Sigmoid colon (tissue), 7 donors: ENCODE results near the gene ANKRD13D. TPM values are rescaled to one million over a fixed set of nuclear protein-coding genes. Genes with fewer than 3 reads are reported as not detected.

ENCODE experiments used
- DNase-seq: peaks from one replicate; pipeline ENCODE4 v3.0.0-alpha.2; 2019
- H3K27ac ChIP-seq, 4 donors: fragments of 200-600 bp; sonication (generic); one replicate each; pipeline ENCODE4 v1.5.1; 2016 to 2019; ENCODE audit warnings: mild to moderate bottlenecking in 1 of 4
- H3K27me3 ChIP-seq, 3 donors: fragments of 200-600 bp; sonication (generic); one replicate each; pipeline ENCODE4 v1.5.1; 2019; ENCODE audit warnings: mild to moderate bottlenecking in 1 of 3
- H3K36me3 ChIP-seq, 4 donors: fragments of 200-600 bp; sonication (generic); one replicate each; pipeline ENCODE4 v1.5.1; 2016 to 2019
- H3K4me1 ChIP-seq, 4 donors: fragments of 200-600 bp; sonication (generic); one replicate each; pipeline ENCODE4 v1.5.1; 2017 to 2019
- H3K4me3 ChIP-seq, 4 donors: fragments of 200-600 bp; sonication (generic); one replicate each; pipeline ENCODE4 v1.5.1; 2017 to 2019; ENCODE audit warnings: mild to moderate bottlenecking in 2 of 4, moderate library complexity in 1 of 4
- H3K9me3 ChIP-seq, 4 donors: fragments of 200-600 bp in 3 of 4; sonication (generic) in 3 of 4; one replicate each; pipeline versions ENCODE4 v1.5.1 to v1.6.1; 2013 to 2019
- CTCF ChIP-seq, 4 experiments: fragments of 450-650 bp in 3 of 4; fragments of 200-600 bp in 1 of 4; IDR thresholded peaks; one replicate each; pipeline ENCODE4 v1.5.1; 2016 to 2019; ENCODE audit warnings: antibody characterized with exemption in 4 of 4, mild to moderate bottlenecking in 3 of 4, moderate library complexity in 2 of 4
- EP300 ChIP-seq, 4 donors: sonication (generic); formaldehyde crosslinking; IDR thresholded peaks; one replicate each; pipeline ENCODE4 v1.6.1; 2017; ENCODE audit warnings: antibody characterized with exemption in 4 of 4
- POLR2A ChIP-seq, 2 donors: fragments of 450-650 bp; IDR thresholded peaks; one replicate each; pipeline ENCODE4 v1.6.1; 2016; ENCODE audit warnings: antibody characterized with exemption in 2 of 2, mild to moderate bottlenecking in 2 of 2, moderate library complexity in 2 of 2
- POLR2AphosphoS5 ChIP-seq, 4 donors: sonication (generic); formaldehyde crosslinking; IDR thresholded peaks; one replicate each; pipeline ENCODE4 v1.6.1; 2017; ENCODE audit warnings: antibody characterized with exemption in 4 of 4
- WGBS, 2 donors: extraction: QIAGEN DNeasy Blood & Tissue Kit; methylation state at CpG; one replicate each; pipeline ENCODE4 v1.1.7; 2013; 5-methylcytosine and 5-hydroxymethylcytosine counted together
- intact Hi-C: fragments of 100-400 bp; cut with DNase I; formaldehyde crosslinking; loops from one replicate; pipeline ENCODE4 v1.15.1; 2023
- polyA plus RNA-seq, 3 donors: library from polyadenylated mRNA; stranded (reverse); fragments of 200-250 nt; gene quantifications; one replicate each; pipeline ENCODE4 v1.2.3, GENCODE V29; 2013
- total RNA-seq, 4 donors: library from RNA; depleted of rRNA; stranded (reverse); fragments of >200 nt; gene quantifications; one replicate each; pipeline ENCODE4 v1.1.0, GENCODE V29; 2016
- donor health status: healthy with polysubstance abuse.
- donor health status: Bipolar disorder and iron deficiency.
- donor health status: healthy.

The ANKRD13D gene
- total and polyA plus RNA-seq, 7 donors = 9.0 to 45.7 (median 24.0) TPM

DNA sequence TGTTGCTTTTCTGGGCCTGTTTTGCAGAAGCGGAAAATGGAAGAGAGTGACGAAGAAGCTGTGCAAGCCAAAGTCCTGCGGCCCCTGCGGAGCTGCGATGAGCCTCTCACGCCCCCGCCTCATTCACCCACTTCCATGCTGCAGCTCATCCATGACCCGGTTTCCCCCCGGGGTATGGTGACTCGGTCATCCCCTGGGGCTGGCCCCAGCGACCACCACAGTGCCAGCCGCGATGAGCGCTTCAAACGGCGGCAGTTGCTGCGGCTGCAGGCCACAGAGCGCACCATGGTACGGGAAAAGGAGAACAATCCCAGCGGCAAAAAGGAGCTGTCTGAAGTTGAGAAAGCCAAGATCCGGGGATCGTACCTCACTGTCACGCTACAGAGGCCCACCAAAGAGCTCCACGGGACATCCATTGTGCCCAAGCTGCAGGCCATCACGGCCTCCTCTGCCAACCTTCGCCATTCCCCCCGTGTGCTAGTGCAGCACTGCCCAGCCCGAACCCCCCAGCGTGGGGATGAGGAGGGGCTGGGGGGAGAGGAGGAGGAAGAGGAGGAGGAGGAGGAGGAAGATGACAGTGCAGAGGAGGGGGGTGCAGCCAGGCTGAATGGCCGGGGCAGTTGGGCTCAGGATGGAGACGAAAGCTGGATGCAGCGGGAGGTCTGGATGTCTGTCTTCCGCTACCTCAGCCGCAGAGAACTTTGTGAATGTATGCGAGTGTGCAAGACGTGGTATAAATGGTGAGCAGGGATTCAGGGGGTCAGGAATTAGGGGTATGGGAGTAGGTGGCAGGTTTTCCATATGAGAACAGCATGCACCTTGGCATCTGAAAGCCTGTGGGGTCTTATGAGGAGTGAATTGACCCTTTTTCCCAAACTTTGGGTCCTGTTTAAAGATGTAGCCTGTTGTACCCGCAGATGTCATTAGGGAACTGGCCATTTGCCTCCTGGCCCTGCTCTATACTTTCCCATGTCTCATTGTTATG, 38.8 kb upstream of the ANKRD13D start:
- intact Hi-C loops = no loop called here
- no peak overlapping the region for H3K4me3 ChIP-seq
- no peak overlapping the region for H3K27ac ChIP-seq
- DNase-seq = no peak
- H3K36me3 ChIP-seq = peaks cover 56 to 98% (median 87%) of the 10 kb centered on the region in 4 donors
- peaks cover 0 to 7% (median 0%) of the 10 kb centered on the region in 4 donors for H3K4me1 ChIP-seq
- WGBS, 2 donors = 95% methylated on average over 37 of the region's 37 CpGs
- no peaks in the 10 kb centered on the region for H3K9me3 ChIP-seq
- H3K27me3 ChIP-seq = no peaks in the 10 kb centered on the region
- TF ChIP-seq EP300 (IDR thresholded peaks at IDR 0.05) = no peak
- TF ChIP-seq POLR2A (IDR thresholded peaks at IDR 0.05) = no peak
- TF ChIP-seq CTCF (IDR thresholded peaks at IDR 0.05) = no peak
- TF ChIP-seq POLR2AphosphoS5 (IDR thresholded peaks at IDR 0.05) = no peak

GRCh38 chr11:67251841-67252240, 37.3 kb upstream of the ANKRD13D start:
- H3K4me3 ChIP-seq = no peak overlapping the region
- H3K27me3 ChIP-seq = no peaks in the 10 kb centered on the region
- no peak overlapping the region for H3K27ac ChIP-seq
- H3K9me3 ChIP-seq = no peaks in the 10 kb centered on the region
- WGBS, 2 donors = 76 to 79% methylated on average over 1 of the region's 1 CpG
- peaks cover 54 to 99% (median 85%) of the 10 kb centered on the region in 4 donors for H3K36me3 ChIP-seq
- intact Hi-C loops = no loop called here
- DNase-seq = no peak
- TF ChIP-seq CTCF (IDR thresholded peaks at IDR 0.05) = no peak
- TF ChIP-seq EP300 (IDR thresholded peaks at IDR 0.05) = no peak
- no peak for TF ChIP-seq POLR2AphosphoS5 (IDR thresholded peaks at IDR 0.05)
- no peak for TF ChIP-seq POLR2A (IDR thresholded peaks at IDR 0.05)
- H3K4me1 ChIP-seq = peaks cover 0 to 7% (median 0%) of the 10 kb centered on the region in 4 donors

GRCh38 chr11:67252831-67253239, 36.3 kb upstream of the ANKRD13D start:
- DNase-seq = peak; percentile 67
- H3K27ac ChIP-seq = no peak overlapping the region

DNA sequence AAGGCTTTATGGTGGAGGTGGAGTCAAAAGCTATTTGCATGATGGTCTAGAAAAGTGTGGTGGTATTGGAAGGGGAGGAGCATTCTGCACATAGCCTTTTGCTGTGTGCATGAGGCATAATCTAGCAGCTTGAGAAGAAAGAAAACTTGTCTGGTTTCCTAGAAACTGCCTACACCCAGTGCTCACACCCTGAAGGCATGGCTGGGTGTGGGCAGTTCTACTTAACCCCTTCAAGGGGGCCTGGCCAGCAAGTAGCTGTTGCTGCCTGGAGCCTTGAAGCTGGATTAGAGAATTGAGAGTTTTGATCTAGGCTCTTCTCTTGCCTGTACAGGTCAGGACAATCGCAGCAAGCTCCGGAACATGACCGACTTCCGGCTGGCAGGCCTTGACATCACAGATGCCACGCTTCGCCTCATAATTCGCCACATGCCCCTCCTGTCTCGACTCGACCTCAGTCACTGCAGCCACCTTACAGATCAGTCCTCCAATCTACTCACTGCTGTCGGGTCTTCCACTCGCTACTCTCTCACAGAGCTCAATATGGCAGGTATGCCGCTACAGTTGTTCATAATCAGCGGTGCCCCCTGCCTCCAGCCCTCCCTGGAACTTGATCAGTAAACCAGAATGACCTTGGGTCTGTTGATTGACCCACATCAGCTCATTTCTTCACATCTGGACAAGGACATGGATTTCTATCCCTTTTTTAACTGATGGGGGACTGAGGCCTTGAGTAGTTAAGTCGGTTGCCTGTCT, 35.1 kb upstream of the ANKRD13D start:
- peak; percentile 42 for DNase-seq
- 81 to 90% methylated on average over 14 of the region's 14 CpGs for WGBS, 2 donors
- TF ChIP-seq POLR2AphosphoS5 (IDR thresholded peaks at IDR 0.05) (no peak), EP300 (IDR thresholded peaks at IDR 0.05) (no peak), POLR2A (IDR thresholded peaks at IDR 0.05) (no peak), CTCF (IDR thresholded peaks at IDR 0.05) (no peak)
- no peak overlapping the region for H3K4me3 ChIP-seq
- no peaks in the 10 kb centered on the region for H3K9me3 ChIP-seq
- intact Hi-C loops = no loop called here
- no peak overlapping the region for H3K27ac ChIP-seq
- peaks cover 49 to 86% (median 73%) of the 10 kb centered on the region in 4 donors for H3K36me3 ChIP-seq
- no peaks in the 10 kb centered on the region for H3K27me3 ChIP-seq
- no peaks in the 10 kb centered on the region for H3K4me1 ChIP-seq

More at GRCh38 chr11:67252831-67253239, 36.3 kb upstream of the ANKRD13D start:
- H3K4me1 ChIP-seq = peaks cover 0 to 7% (median 0%) of the 10 kb centered on the region in 4 donors
- H3K4me3 ChIP-seq = no peak overlapping the region
- intact Hi-C loops = no loop called here
- 84 to 88% methylated on average over 4 of the region's 4 CpGs for WGBS, 2 donors
- no peaks in the 10 kb centered on the region for H3K27me3 ChIP-seq
- H3K36me3 ChIP-seq = peaks cover 54 to 98% (median 84%) of the 10 kb centered on the region in 4 donors
- TF ChIP-seq POLR2A (IDR thresholded peaks at IDR 0.05) (no peak), POLR2AphosphoS5 (IDR thresholded peaks at IDR 0.05) (no peak), EP300 (IDR thresholded peaks at IDR 0.05) (no peak), CTCF (IDR thresholded peaks at IDR 0.05) (no peak)
- H3K9me3 ChIP-seq = no peaks in the 10 kb centered on the region
